Liver (tissue), 9 donors: Measurements from ENCODE around the gene ARFRP1. TPM values are rescaled to one million over a fixed set of nuclear protein-coding genes. Genes with fewer than 3 reads are reported as not detected.
A peak's percentile ranks its signal among the peaks of the same experiment; 100 is the strongest.

Experiments used
- DNase-seq: peaks from one replicate; pipeline ENCODE4 v3.0.0-alpha.2; 2017; ENCODE audit warnings: low spot score
- H3K27ac ChIP-seq, 2 donors: one replicate each; pipeline ENCODE4 v1.7.0; 2013; ENCODE audit warnings: inconsistent platforms in 2 of 2, low read length in 2 of 2, control low read depth in 1 of 2, low read depth in 1 of 2, mild to moderate bottlenecking in 1 of 2
- H3K27me3 ChIP-seq, 4 donors: one replicate each; pipeline versions ENCODE4 v1.6.1 to v1.7.0; 2013; ENCODE audit warnings: low read length in 3 of 4, inconsistent platforms in 1 of 4, mild to moderate bottlenecking in 1 of 4, moderate library complexity in 1 of 4; ENCODE audit not compliant: control insufficient read depth in 4 of 4, insufficient read depth in 4 of 4
- H3K36me3 ChIP-seq, 4 donors: one replicate each; pipeline versions ENCODE4 v1.6.1 to v1.7.0; 2013; ENCODE audit warnings: low read length in 3 of 4, mild to moderate bottlenecking in 3 of 4, low read depth in 1 of 4, moderate library complexity in 1 of 4; ENCODE audit not compliant: control insufficient read depth in 4 of 4, insufficient read depth in 3 of 4
- H3K4me1 ChIP-seq, 4 donors: one replicate each; pipeline versions ENCODE4 v1.6.1 to v1.7.0; 2013; ENCODE audit warnings: low read length in 3 of 4, mild to moderate bottlenecking in 3 of 4, moderate library complexity in 1 of 4; ENCODE audit not compliant: control insufficient read depth in 4 of 4, insufficient read depth in 4 of 4
- H3K4me3 ChIP-seq, 3 donors: one replicate each; pipeline versions ENCODE4 v1.6.1 to v1.7.0; 2013; ENCODE audit warnings: low read length in 3 of 3, control low read depth in 1 of 3, low read depth in 1 of 3, mild to moderate bottlenecking in 1 of 3
- H3K9ac ChIP-seq, 2 donors: one replicate each; pipeline ENCODE4 v1.7.0; 2013; ENCODE audit warnings: low read length in 2 of 2, mild to moderate bottlenecking in 2 of 2, moderate library complexity in 2 of 2, control low read depth in 1 of 2, low read depth in 1 of 2
- H3K9me3 ChIP-seq, 4 donors: one replicate each; pipeline versions ENCODE4 v1.6.1 to v1.7.0; 2013; ENCODE audit warnings: low read length in 3 of 4; ENCODE audit not compliant: control insufficient read depth in 4 of 4
- ATF3 ChIP-seq: IDR thresholded peaks from 2 replicates; pipeline ENCODE4 v1.6.1; 2016; ENCODE audit warnings: antibody characterized with exemption
- CTCF ChIP-seq: fragments of 150-350 bp; IDR thresholded peaks from 2 replicates; pipeline ENCODE4 v1.5.1; 2017; ENCODE audit warnings: improper control_type of control experiment, low read depth, low read length; ENCODE audit not compliant: missing input control
- EGR1 ChIP-seq, 2 donors: IDR thresholded peaks; 2 replicates each; pipeline ENCODE4 v1.6.1; 2016 to 2018; ENCODE audit warnings: antibody characterized with exemption in 2 of 2, low read depth in 2 of 2
- FOXA1 ChIP-seq: IDR thresholded peaks from 2 replicates; pipeline ENCODE4 v1.6.1; 2016; ENCODE audit warnings: antibody characterized with exemption
- FOXA2 ChIP-seq: IDR thresholded peaks from 2 replicates; pipeline ENCODE4 v1.6.1; 2016; ENCODE audit warnings: antibody characterized with exemption
- GABPA ChIP-seq, 2 donors: IDR thresholded peaks in 1 of 2; conservative IDR thresholded peaks in 1 of 2; 2 replicates each; pipeline ENCODE4 v1.6.1; 2016; ENCODE audit warnings: antibody characterized with exemption in 2 of 2, mild to moderate bottlenecking in 1 of 2, moderate library complexity in 1 of 2
- HNF4A ChIP-seq, 2 donors: conservative IDR thresholded peaks; 2 replicates each; pipeline ENCODE4 v1.6.1; 2016; ENCODE audit warnings: antibody characterized with exemption in 2 of 2, mild to moderate bottlenecking in 2 of 2
- JUND ChIP-seq, 2 donors: IDR thresholded peaks; 2 replicates each; pipeline ENCODE4 v1.6.1; 2016; ENCODE audit warnings: antibody characterized with exemption in 2 of 2
- MAX ChIP-seq: IDR thresholded peaks from 2 replicates; pipeline ENCODE4 v1.6.1; 2016; ENCODE audit warnings: antibody characterized with exemption
- NR2F2 ChIP-seq: IDR thresholded peaks from 2 replicates; pipeline ENCODE4 v1.6.1; 2016; ENCODE audit warnings: antibody characterized with exemption
- RAD21 ChIP-seq, 2 donors: IDR thresholded peaks; 2 replicates each; pipeline ENCODE4 v1.6.1; 2016; ENCODE audit warnings: antibody characterized with exemption in 2 of 2, mild to moderate bottlenecking in 2 of 2
- REST ChIP-seq: IDR thresholded peaks from 2 replicates; pipeline ENCODE4 v1.6.1; 2016; ENCODE audit warnings: antibody characterized with exemption, mild to moderate bottlenecking
- RXRA ChIP-seq, 2 donors: IDR thresholded peaks; 2 replicates each; pipeline ENCODE4 v1.6.1; 2017 to 2018; ENCODE audit warnings: antibody characterized with exemption in 2 of 2, mild to moderate bottlenecking in 1 of 2
- SP1 ChIP-seq: IDR thresholded peaks from 2 replicates; pipeline ENCODE4 v1.6.1; 2018; ENCODE audit warnings: antibody characterized with exemption, mild to moderate bottlenecking
- TAF1 ChIP-seq: conservative IDR thresholded peaks from 2 replicates; pipeline ENCODE4 v1.6.1; 2016; ENCODE audit warnings: antibody characterized with exemption, mild to moderate bottlenecking
- YY1 ChIP-seq: IDR thresholded peaks from 2 replicates; pipeline ENCODE4 v1.6.1; 2016; ENCODE audit warnings: antibody characterized with exemption, mild to moderate bottlenecking
- ZBTB33 ChIP-seq: IDR thresholded peaks from 2 replicates; pipeline ENCODE4 v1.6.1; 2016; ENCODE audit warnings: antibody characterized with exemption
- WGBS: extraction: QIAGEN DNeasy Blood & Tissue Kit; methylation state at CpG from one replicate; pipeline ENCODE4 v1.1.7; 2013; 5-methylcytosine and 5-hydroxymethylcytosine counted together
- polyA plus RNA-seq, 2 donors: library from polyadenylated mRNA; stranded (reverse) in 1 of 2; unstranded in 1 of 2; fragments of 200-250 nt in 1 of 2; fragments of >200 nt in 1 of 2; fragmentation: Nextera tagmentation in 1 of 2; extraction: Ambion mirVana in 1 of 2; gene quantifications; one replicate each; pipeline versions ENCODE4 v1.2.1 to v1.2.3, GENCODE V29; 2013 to 2015
- total RNA-seq, 2 donors: library from RNA; depleted of rRNA; stranded (reverse); fragments of >200 nt; gene quantifications; one replicate each; pipeline ENCODE4 v1.2.3, GENCODE V29; 2014
- donor health status: healthy.
- donor health status: healthy.
- donor health status: healthy.
- donor health status: healthy.
- donor health status: healthy.

Gene ARFRP1
- total and polyA plus RNA-seq, 4 donors: 14.2 to 26.9 (median 20.5) TPM

- peaks cover under 1 to 18% (median 8%) of the 10 kb centered on the region in 4 donors for H3K4me1 ChIP-seq
- no peak for DNase-seq
- no peaks in the 10 kb centered on the region for H3K9me3 ChIP-seq
- H3K4me3 ChIP-seq: peak overlapping the region in 1 of 3 donors; percentile 50
- H3K9ac ChIP-seq: no peak overlapping the region
- no peaks in the 10 kb centered on the region for H3K36me3 ChIP-seq
- H3K27ac ChIP-seq: no peak overlapping the region
- WGBS: 3% methylated on average over 91 of the region's 91 CpGs
- TF ChIP-seq NR2F2: no peak
- no peak for TF ChIP-seq FOXA2
- no peak for TF ChIP-seq CTCF
- no peak for TF ChIP-seq SP1
- TF ChIP-seq HNF4A (conservative IDR thresholded peaks at IDR 0.05): no peak
- no peak for TF ChIP-seq MAX
- TF ChIP-seq RXRA (IDR thresholded peaks at IDR 0.05): no peak
- TF ChIP-seq YY1: no peak
- no peak for TF ChIP-seq GABPA (IDR thresholded peaks at IDR 0.05 in 1 of 2, conservative IDR thresholded peaks at IDR 0.05 in 1 of 2)
- no peak for TF ChIP-seq TAF1
- TF ChIP-seq REST: no peak
- TF ChIP-seq ATF3: no peak
- TF ChIP-seq FOXA1: no peak
- TF ChIP-seq ZBTB33: no peak
- TF ChIP-seq JUND (IDR thresholded peaks at IDR 0.05): no peak
- TF ChIP-seq EGR1 (IDR thresholded peaks at IDR 0.05; ENCODE audit: low read depth in 2 of 2): no peak
- TF ChIP-seq RAD21 (IDR thresholded peaks at IDR 0.05): no peak
- peaks cover 0 to 4% (median 0%) of the 10 kb centered on the region in 4 donors for H3K27me3 ChIP-seq
Measured at GRCh38 chr20:63652192-63652980, 55.4 kb downstream of the ARFRP1 start.
